Osteocyte (in vitro differentiated cells): ENCODE results near the gene BAHCC1. TPM values are rescaled to one million over a fixed set of nuclear protein-coding genes. Genes with fewer than 3 reads are reported as not detected.

Experiments
- DNase-seq: peaks from one replicate; pipeline ENCODE4 v3.0.0; 2021; ENCODE audit warnings: mixed read lengths; ENCODE audit not compliant: unreplicated experiment; ENCODE audit errors: extremely low spot score
- H3K27ac Mint-ChIP-seq: one replicate; pipeline ENCODE4 v1.8.0; 2021; ENCODE audit warnings: mild to moderate bottlenecking, mixed read lengths; ENCODE audit not compliant: unreplicated experiment
- H3K27me3 Mint-ChIP-seq: one replicate; pipeline ENCODE4 v1.8.0; 2021; ENCODE audit warnings: mixed read lengths; ENCODE audit not compliant: unreplicated experiment
- H3K36me3 Mint-ChIP-seq: one replicate; pipeline ENCODE4 v1.8.0; 2021; ENCODE audit warnings: mixed read lengths; ENCODE audit not compliant: unreplicated experiment
- H3K4me1 Mint-ChIP-seq: one replicate; pipeline ENCODE4 v1.8.0; 2021; ENCODE audit warnings: mixed read lengths; ENCODE audit not compliant: unreplicated experiment
- H3K4me3 Mint-ChIP-seq: one replicate; pipeline ENCODE4 v1.8.0; 2021; ENCODE audit warnings: mild to moderate bottlenecking, moderate library complexity, mixed read lengths; ENCODE audit not compliant: unreplicated experiment
- H3K9me3 Mint-ChIP-seq: one replicate; pipeline ENCODE4 v1.8.0; 2021; ENCODE audit warnings: mixed read lengths; ENCODE audit not compliant: unreplicated experiment
- CTCF ChIP-seq: fragments of 200-600 bp; sonication (generic); IDR thresholded peaks from 2 replicates; pipeline ENCODE4 v1.5.0; 2021; ENCODE audit warnings: antibody characterized with exemption, mild to moderate bottlenecking, moderate library complexity
- total RNA-seq: library from RNA; stranded (reverse); gene quantifications from 2 replicates; pipeline ENCODE4 v1.2.1, GENCODE V29; 2021

BAHCC1 gene
- total RNA-seq, 1 donor from 2014 or later: 55.7 TPM

- TF ChIP-seq CTCF: no peak
- Mint-ChIP-seq H3K27ac (peak within 1 kb of the TSS; percentile 97), H3K36me3 (peaks cover 42% of the 10 kb centered on the region), H3K27me3 (no peaks in the 10 kb centered on the region), H3K4me1 (peaks cover 44% of the 10 kb centered on the region), H3K9me3 (no peaks in the 10 kb centered on the region), H3K4me3 (peak within 1 kb of the TSS; percentile 98)
- DNase-seq: peak; percentile 98
Observed at GRCh38 chr17:81512562-81513371, 117.5 kb downstream of the BAHCC1 start, which contains the start of gene ACTG1. Gene ACTG1 (minus strand): TSS chr17:81512799. CDS start chr17:81512354, 445 bp downstream.

GRCh38 chr17:81513372-81513752, 118.1 kb downstream of the BAHCC1 start:
- Mint-ChIP-seq H3K4me3 (peak overlapping the region; percentile 78), H3K4me1 (peaks cover 50% of the 10 kb centered on the region), H3K27me3 (no peaks in the 10 kb centered on the region), H3K9me3 (no peaks in the 10 kb centered on the region), H3K27ac (peak overlapping the region; percentile 97), H3K36me3 (peaks cover 37% of the 10 kb centered on the region)
- DNase-seq: no peak
- no peak for TF ChIP-seq CTCF

- Mint-ChIP-seq H3K4me3 (peak overlapping the region; percentile 78), H3K27me3 (no peaks in the 10 kb centered on the region), H3K4me1 (peaks cover 50% of the 10 kb centered on the region), H3K27ac (peak overlapping the region; percentile 97), H3K36me3 (peaks cover 32% of the 10 kb centered on the region), H3K9me3 (no peaks in the 10 kb centered on the region)
- no peak for TF ChIP-seq CTCF
- no peak for DNase-seq
Observed at GRCh38 chr17:81513753-81514488, 118.7 kb downstream of the BAHCC1 start.

- Mint-ChIP-seq H3K36me3 (peaks cover 27% of the 10 kb centered on the region), H3K4me3 (peak overlapping the region; percentile 78), H3K27me3 (no peaks in the 10 kb centered on the region), H3K27ac (peak overlapping the region; percentile 97), H3K4me1 (peaks cover 45% of the 10 kb centered on the region), H3K9me3 (no peaks in the 10 kb centered on the region)
- DNase-seq: no peak
- TF ChIP-seq CTCF: no peak
Observed at GRCh38 chr17:81514489-81514738, 119.2 kb downstream of the BAHCC1 start.
